Duodenal mucosa (tissue), 2 donors: ENCODE data around the gene PLAAT4.

Source experiments
- H3K27ac ChIP-seq: one replicate; pipeline ENCODE4 v1.7.0; 2013; ENCODE audit warnings: low read depth, low read length
- H3K27me3 ChIP-seq, 2 donors: one replicate each; pipeline ENCODE4 v1.7.0; 2013; ENCODE audit warnings: low read length in 2 of 2, control low read depth in 1 of 2; ENCODE audit not compliant: insufficient read depth in 2 of 2, control insufficient read depth in 1 of 2
- H3K36me3 ChIP-seq, 2 donors: one replicate each; pipeline ENCODE4 v1.7.0; 2013; ENCODE audit warnings: low read length in 2 of 2, control low read depth in 1 of 2; ENCODE audit not compliant: insufficient read depth in 2 of 2, control insufficient read depth in 1 of 2
- H3K4me1 ChIP-seq, 2 donors: one replicate each; pipeline ENCODE4 v1.7.0; 2013; ENCODE audit warnings: low read length in 2 of 2, control low read depth in 1 of 2; ENCODE audit not compliant: insufficient read depth in 2 of 2, control insufficient read depth in 1 of 2
- H3K4me3 ChIP-seq, 2 donors: one replicate each; pipeline ENCODE4 v1.7.0; 2013; ENCODE audit warnings: low read length in 2 of 2, low read depth in 1 of 2
- H3K9ac ChIP-seq, 2 donors: one replicate each; pipeline ENCODE4 v1.7.0; 2013; ENCODE audit warnings: low read length in 2 of 2, low read depth in 1 of 2
- H3K9me3 ChIP-seq, 2 donors: one replicate each; pipeline ENCODE4 v1.7.0; 2013; ENCODE audit warnings: low read length in 2 of 2, control low read depth in 1 of 2; ENCODE audit not compliant: control insufficient read depth in 1 of 2

Gene PLAAT4

DNA sequence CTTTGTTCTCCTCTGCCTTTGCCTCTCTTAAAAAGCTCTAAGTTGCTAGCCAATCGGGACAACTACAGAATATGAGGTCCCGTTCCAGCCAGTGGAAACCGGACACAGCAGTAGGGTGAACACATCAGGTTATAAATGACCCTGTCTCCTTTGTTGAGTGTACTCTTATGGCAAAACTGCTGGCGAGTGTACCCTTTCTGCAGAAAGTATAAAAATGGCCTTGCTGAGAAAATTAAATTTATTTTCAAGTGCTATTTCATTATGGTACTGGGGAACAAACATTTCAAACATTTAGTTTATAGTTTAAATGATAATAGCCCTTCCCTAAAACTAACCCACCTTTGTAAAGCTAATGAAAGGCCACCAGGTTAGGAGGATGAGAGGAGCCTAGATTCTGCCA lies 36.7 kb upstream of the PLAAT4 start:
- Histone ChIP-seq H3K36me3 (no peaks in the 10 kb centered on the region), H3K27ac (no peak overlapping the region), H3K9me3 (peaks cover 6 to 9% of the 10 kb centered on the region in 2 donors), H3K27me3 (no peaks in the 10 kb centered on the region), H3K4me3 (no peak overlapping the region), H3K9ac (no peak overlapping the region), H3K4me1 (peaks cover 0 to 3% of the 10 kb centered on the region in 2 donors)

DNA sequence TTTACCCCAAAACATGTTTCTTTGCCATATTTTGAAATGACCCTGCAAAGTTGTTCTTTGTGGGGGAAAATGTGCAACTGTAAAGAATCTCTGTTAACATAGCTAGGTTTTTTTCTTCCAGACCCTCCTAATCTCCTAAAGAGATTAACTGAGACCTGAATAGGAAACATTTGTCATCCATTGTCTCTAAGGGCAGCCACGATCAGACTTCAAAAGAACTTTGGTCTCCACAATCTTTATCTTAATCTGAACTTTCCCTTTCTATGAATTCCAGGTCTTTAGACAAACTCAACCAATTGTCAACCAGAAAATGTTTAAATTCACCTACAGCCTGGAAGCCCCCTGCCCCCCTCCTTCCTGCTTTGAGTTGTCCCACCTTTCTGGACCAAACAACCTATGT lies 35.4 kb upstream of the PLAAT4 start:
- no peak overlapping the region for H3K27ac ChIP-seq
- H3K4me3 ChIP-seq, result no peak overlapping the region
- H3K27me3 ChIP-seq, result no peaks in the 10 kb centered on the region
- peaks cover 0 to 6% of the 10 kb centered on the region in 2 donors for H3K4me1 ChIP-seq
- no peak overlapping the region for H3K9ac ChIP-seq
- peaks cover 6 to 9% of the 10 kb centered on the region in 2 donors for H3K9me3 ChIP-seq
- no peaks in the 10 kb centered on the region for H3K36me3 ChIP-seq

DNA sequence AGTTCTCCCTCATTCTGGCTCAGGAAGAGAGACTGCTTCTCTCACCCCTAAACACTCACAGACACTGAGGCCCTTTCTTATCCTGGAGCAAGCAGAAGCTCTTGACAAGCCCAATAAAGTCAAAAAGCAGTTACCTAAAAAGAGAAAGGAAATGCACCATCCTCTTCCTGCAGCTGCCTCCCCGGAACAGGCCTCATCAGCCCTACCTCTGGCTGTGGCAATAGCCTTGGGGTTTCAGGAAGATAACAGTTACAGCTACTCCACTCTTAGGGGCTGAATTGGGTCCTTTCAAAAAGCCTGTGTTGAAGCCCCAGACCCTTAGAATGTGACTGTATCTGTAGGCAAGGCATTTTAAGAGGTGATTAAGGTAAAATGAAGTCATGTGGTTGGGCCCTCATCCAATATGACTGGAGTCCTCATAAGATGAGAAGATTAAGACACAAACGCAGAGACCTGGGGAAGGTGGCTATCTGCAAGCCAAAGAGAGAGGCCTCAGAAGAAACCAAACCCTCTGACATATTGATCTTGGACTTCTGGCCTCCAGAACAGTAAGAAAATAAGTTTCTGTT lies 34.3 kb upstream of the PLAAT4 start:
- Histone ChIP-seq H3K4me1 (peaks cover 0 to 6% of the 10 kb centered on the region in 2 donors), H3K9me3 (peaks cover 6 to 9% of the 10 kb centered on the region in 2 donors), H3K27ac (no peak overlapping the region), H3K27me3 (no peaks in the 10 kb centered on the region), H3K9ac (no peak overlapping the region), H3K4me3 (no peak overlapping the region), H3K36me3 (no peaks in the 10 kb centered on the region)

DNA sequence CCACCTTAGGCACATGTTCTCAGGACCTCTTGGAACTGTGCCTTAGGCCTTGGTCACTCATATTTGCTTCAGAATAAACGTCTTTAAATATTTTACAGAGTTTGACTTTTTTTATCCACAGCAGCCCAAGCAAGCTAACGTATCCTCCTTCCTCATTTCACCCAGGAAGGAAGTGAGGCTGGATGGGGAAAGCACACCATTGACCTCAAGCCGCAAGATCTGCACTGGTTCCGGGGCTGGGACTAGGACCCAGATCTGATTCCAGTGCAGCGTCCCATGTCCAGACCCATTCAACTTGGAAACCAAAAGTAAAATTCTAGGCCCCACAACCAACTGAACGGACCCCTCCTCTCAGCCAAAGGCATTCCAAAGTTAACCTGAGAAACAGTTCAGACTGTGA lies 33.1 kb upstream of the PLAAT4 start:
- Histone ChIP-seq H3K27me3 (no peaks in the 10 kb centered on the region), H3K9ac (no peak overlapping the region), H3K9me3 (peaks cover 6 to 9% of the 10 kb centered on the region in 2 donors), H3K27ac (no peak overlapping the region), H3K36me3 (no peaks in the 10 kb centered on the region), H3K4me3 (no peak overlapping the region), H3K4me1 (peaks cover 1 to 6% of the 10 kb centered on the region in 2 donors)

DNA sequence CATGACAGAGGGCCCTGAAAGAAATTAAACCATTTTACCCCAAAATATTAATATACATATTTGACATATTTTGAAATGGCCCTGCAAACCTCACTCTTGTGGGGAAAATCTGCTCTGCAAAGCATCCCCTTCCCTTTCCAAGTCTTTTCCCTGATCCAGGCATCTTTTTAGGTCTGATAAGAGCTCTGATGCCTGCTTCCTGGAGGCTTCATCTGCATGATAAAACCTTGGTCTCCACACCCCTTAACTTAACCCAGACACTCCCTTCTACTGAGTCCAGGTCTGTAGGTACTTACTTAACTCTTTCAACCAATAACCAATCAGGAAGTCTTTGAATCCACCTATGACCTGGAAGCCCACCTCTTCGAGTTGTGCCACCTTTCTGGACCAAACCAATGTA lies 32.6 kb upstream of the PLAAT4 start:
- Histone ChIP-seq H3K36me3 (no peaks in the 10 kb centered on the region), H3K4me3 (no peak overlapping the region), H3K27me3 (no peaks in the 10 kb centered on the region), H3K9ac (no peak overlapping the region), H3K27ac (no peak overlapping the region), H3K9me3 (peaks cover 6 to 9% of the 10 kb centered on the region in 2 donors), H3K4me1 (peaks cover 5 to 6% of the 10 kb centered on the region in 2 donors)

DNA sequence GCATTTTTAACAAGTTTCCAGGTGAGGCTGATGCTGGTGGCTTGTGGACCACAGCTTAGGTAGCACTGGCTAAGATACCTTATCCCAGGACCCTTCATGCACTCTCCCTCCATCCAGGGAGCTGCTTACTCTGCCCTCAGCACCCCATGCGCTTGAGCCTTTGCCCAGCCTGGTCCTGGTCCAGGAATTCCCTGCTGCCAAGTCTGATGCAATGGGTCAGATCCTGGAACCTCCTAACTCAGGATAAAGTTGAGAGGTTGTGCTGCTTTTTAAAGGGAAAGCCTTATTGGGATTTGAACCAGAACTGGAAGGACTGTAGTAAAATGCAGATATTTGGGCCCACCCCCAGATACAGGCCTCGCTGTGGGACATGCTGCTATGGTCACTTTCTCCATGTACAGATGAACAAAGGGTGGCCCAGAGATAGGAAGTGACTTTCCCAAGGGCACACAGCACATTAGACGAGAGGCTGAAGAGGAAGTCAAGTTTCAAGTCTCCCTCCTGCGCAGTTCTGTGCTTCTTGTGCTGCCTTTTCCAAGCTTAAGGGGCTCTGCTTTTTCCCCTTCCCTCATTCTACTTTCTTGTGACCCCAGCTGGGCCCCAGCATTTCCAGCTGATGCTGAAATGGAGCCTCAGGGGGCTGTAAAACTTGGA lies 31.5 kb upstream of the PLAAT4 start:
- H3K27me3 ChIP-seq, result no peaks in the 10 kb centered on the region
- H3K9me3 ChIP-seq, result peaks cover 5 to 6% of the 10 kb centered on the region in 2 donors
- H3K4me3 ChIP-seq, result no peak overlapping the region
- peaks cover 5 to 6% of the 10 kb centered on the region in 2 donors for H3K4me1 ChIP-seq
- H3K36me3 ChIP-seq, result no peaks in the 10 kb centered on the region
- H3K9ac ChIP-seq, result no peak overlapping the region
- H3K27ac ChIP-seq, result no peak overlapping the region

DNA sequence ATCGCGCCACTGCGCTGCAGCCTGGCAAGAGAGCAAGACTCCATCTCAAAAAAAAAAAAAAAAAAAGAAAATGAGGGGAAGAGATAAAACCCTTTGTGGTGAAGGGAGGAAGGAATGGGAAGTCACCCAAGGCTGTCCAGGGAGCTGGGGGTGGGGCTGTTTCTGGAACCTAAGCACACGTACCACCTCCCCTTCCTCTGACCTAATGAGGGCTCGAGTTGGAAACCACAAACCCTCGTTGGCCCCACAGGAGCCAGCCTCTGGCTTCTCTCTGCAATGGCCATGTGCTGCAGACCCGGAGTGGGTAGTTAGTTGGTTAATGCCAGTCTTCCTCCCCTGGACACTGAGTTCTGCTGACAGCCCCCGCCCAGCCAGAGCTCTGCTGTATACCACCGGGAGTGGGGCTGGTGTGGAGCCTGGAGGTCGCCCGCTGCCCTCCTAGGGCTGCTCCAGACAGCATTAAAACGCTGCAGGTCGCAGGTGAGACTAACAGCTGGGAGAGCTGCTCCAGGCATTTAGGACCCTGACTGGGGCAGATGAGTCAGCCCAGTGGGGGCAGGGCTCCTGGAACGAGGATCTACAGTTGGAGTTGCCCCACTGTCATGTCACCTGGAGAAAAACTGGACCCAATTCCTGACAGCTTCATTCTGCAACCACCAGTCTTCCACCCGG lies 30.6 kb upstream of the PLAAT4 start, which contains the start of gene LGALS12:
Gene LGALS12, plus strand, starts transcription at position 228 of the 672 bp plus-strand sequence. Its CDS starts 375 bp downstream, at position 603.
- Histone ChIP-seq H3K27me3 (no peaks in the 10 kb centered on the region), H3K36me3 (no peaks in the 10 kb centered on the region), H3K4me3 (no peak within 1 kb of the TSS), H3K4me1 (peaks cover 5 to 6% of the 10 kb centered on the region in 2 donors), H3K9me3 (no peaks in the 10 kb centered on the region), H3K27ac (no peak within 1 kb of the TSS), H3K9ac (no peak within 1 kb of the TSS)

DNA sequence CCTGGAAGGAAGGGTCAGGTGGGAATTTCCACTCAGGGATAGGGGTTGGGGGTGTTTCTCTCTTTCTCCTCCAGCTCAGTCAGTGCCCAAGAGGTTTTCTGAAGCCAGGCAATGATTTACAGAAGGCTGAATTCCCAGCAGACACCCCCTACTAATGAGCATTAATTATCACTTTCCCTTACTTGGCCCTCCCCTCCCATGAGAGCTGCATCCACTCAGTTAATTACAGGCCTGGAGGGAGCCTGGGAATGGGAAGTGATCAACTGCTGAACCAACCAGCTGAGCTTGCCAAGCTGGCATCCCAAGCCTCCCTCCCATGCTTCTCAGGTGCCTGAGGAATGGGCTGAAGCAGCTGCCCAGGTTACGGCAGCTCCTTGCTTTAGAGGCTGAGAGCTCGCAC lies 29.7 kb upstream of the PLAAT4 start:
- Histone ChIP-seq H3K27ac (no peak overlapping the region), H3K9me3 (no peaks in the 10 kb centered on the region), H3K4me3 (no peak overlapping the region), H3K36me3 (no peaks in the 10 kb centered on the region), H3K27me3 (no peaks in the 10 kb centered on the region), H3K4me1 (peaks cover 5 to 6% of the 10 kb centered on the region in 2 donors), H3K9ac (no peak overlapping the region)

DNA sequence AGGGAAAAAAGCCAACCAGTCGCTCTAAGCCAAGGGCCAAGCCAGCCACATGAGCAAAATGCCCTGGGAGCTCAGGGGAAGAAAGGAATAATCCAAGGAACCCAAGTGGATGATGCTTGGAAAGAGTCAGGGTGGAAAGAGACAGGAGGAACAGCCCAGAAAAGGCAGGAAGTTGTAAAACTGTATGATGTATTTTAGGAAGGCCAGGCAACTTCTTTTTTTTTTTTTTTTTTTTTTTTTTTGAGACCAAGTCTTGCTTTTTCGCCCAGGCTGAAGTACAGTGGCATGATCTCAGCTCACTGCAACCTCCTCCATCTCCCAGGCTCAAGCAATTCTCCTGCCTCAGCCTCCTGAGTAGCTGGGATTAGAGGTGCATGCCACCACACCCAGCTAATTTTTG lies 29.1 kb upstream of the PLAAT4 start:
- Histone ChIP-seq H3K36me3 (no peaks in the 10 kb centered on the region), H3K9ac (no peak overlapping the region), H3K27me3 (no peaks in the 10 kb centered on the region), H3K27ac (no peak overlapping the region), H3K4me3 (no peak overlapping the region), H3K4me1 (peaks cover 5 to 6% of the 10 kb centered on the region in 2 donors), H3K9me3 (no peaks in the 10 kb centered on the region)

DNA sequence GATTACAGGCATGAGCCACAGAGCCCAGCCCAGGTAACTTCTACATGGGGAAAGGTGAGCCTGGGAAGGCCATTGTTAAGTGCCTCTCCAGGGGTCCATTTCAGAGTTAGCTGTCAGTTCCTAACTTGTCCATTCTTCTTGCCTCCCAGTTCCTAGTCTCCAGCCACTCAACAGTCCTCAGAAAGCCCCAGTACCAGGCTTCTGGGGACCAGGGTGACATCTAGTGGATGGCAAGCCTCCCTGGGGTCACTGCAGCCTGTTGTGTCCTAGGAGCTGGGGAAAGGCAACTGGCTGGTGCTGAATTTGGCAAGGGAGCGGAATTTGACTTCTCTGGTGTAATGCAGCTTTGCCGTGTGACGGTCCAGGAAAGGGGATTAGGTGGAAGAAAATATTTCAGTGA lies 28.6 kb upstream of the PLAAT4 start:
- Histone ChIP-seq H3K9me3 (no peaks in the 10 kb centered on the region), H3K36me3 (no peaks in the 10 kb centered on the region), H3K27ac (no peak overlapping the region), H3K27me3 (no peaks in the 10 kb centered on the region), H3K4me1 (peaks cover 5 to 6% of the 10 kb centered on the region in 2 donors), H3K4me3 (no peak overlapping the region), H3K9ac (no peak overlapping the region)
